CD4-positive, alpha-beta T cell treated with Interleukin-10 for 1 hour (primary cell): ENCODE results near the gene GGACT.
A peak's percentile ranks its signal among the peaks of the same experiment; 100 is the strongest.

ENCODE experiments used
- DNase-seq: peaks from one replicate; pipeline ENCODE4 v3.0.0-alpha.2; 2020

GGACT gene

DNA sequence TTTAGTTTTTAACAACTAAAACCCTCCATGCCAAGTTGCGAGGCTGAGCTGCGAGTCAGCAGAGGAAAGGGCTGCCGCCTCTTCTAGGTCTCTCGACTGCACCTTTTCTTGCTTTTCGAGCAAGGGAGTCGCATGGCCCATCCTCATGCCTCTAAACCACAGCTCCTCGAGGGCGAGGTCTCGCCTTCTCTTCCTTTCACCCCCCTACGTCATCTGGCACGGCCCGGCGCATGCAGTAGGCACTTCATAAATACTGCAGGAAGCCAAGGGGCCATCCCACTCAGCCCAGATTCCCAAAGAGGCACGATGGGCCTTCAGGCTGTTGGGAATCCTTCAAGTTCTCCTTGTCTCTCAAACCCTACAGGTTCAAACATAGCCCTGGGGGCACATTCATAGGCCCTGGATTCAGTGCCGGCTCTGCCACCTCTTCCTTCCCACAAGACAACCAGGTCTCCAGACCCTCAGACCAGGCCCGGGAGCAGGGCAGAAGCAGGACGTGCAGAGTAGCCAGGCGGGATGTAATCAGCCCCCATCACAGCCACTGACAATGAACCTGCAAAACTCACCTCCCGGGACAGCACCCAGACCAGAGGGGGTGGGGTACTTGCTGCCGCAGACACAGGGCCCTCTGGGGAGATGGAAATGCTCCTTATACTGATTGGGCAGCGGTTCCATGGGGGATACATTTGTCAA is 41.7 kb downstream of the GGACT start:
- no peak for DNase-seq

DNA sequence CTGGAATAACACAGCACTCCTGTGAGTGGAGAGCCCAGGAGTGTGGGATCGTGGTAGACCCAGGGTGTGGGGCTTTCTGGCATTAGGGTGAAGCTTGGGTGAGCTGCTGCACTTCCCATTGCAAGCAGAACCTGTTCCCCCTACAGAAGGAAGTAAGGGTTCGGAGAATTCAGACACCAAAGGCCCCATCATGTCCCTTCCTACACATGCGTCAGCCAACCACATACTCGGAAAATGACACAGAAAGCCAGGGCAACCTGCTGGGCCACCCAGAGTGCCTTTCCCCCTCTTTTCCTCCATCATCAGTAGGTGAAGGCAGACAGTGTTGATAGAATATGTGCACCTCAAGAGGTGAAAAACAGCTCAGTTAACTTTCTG is 42.9 kb downstream of the GGACT start:
- no peak for DNase-seq

DNA sequence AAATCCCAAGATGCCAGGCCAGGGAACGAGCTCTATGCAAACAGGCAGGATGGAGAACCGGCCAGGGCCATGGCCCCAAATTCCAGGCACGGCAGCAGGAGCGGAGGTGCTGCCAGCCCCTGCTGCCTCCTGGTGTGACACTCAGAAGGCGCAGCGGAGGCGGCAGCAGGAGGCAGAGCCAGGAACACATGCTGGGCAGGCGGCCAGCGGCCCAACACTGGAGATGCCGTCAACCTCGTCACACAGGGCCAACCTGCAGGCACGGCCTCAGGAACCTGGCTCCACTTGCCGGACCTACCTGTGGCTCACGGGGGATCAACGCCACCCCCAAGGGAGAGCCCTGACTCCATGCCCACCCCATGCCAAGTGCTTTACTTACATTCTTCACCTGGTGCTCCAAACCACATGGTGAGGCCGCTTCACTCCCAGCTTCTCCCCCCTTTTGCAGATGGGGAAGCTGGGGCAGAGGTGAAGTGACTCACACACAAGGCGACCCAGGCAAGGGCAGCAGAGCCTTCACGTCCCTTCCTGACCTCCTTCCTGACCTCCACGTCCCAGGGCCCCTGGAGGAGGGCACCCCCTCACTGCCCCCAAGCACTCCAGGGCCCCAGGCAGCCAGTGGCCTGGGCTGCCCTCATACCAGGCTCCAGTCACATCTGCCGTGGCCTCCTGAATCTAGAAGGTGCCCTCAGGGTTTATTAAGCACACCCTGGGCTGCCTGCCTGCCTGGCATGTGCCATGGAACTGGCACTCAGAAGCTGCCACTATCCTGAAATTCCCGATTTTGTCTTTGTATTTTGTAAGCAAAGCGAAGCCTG is 43.5 kb downstream of the GGACT start:
- no peak for DNase-seq

DNA sequence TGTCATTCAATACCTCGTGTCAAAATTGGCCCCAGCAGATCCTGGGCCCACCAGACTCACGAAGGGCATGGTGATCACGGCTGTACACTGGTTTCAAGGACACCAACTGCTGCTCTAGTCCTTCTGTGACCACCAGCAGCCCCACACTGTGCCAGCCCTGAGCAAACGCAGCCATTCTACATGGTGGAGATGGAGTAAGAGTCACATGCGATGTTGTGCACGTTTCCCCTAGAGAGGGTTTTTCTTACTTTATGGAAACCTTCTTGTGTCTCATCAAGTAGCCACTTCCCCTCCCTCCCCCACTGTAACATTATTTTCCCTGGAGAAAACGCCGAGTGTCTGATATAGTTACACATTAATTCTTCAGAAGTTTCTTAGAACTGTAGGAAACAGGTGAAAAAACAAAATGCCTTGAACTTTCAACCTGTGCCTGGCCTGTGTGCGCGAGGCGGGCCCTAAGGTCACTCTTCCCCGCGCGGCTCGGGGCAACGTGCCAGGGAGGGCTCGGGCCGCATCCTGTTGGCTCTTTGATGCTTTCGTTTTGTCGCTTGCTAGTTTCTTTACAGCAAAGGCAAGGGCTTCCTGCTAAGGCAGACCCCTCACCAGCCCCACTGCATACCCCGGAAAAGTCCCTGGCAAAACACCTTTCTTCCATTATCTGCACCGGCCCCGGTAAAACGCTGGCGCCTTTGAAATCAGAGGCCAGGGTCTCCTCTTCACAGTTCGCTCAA is 44.6 kb downstream of the GGACT start:
- DNase-seq: no peak

DNA sequence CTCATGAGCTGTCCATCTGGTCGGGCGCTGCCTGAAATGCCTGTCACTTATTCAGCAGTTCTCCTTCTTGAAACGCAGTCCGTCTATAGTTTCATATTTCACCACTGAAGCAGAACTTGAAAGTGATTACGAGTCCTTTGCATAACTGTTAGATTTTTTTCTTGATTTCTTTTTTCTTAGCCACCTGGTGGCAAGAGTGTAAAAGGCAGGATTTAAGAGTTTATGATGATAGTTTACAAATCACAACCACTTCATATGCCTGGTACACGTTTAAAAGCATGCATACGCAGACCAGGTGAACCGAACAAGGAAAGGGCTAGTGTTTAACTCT is 45.8 kb downstream of the GGACT start:
- peak; percentile 51 for DNase-seq

DNA sequence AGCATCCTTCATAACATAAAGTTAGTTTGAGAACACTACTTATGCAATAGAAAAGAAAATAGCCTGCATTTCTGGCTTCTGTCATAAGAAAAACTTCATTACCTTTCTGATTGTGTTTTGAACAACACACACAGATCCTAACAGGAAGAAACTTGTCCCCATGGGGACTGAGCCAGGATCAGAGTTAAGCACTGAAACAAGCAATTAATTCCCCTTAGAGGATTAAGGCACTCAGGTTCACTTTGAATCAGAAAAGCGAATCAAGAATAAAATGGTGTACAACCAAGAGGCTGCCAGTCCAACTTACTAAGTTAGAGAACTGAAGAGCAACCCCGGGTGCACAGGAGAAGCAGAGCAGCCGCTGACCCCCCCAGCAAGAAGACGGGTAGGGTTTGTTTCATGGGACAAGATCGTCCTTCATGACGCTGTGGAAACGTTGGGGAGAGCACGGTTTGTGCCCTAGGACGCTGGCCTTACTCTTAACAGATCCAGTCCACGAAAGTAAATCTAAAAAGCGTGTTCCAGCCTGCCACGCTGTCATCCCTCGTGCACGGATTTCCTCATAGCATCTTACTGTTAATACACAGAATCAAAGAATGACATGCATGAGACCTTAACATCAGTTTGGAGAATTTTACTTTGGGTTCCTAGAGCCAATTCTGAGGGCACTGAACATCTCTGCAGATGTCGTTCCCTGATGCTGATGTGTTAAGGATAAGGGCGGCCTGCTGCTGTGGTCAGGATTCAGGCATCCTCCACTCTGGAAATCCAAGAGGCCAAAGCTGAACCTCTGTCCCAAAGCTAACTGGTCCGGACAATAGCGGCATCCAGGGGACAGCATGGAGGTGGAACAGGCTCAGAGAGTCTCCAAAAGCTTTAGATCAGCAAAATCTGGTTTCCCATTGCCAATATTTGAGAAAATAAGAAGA is 46.4 kb downstream of the GGACT start:
- DNase-seq: no peak

DNA sequence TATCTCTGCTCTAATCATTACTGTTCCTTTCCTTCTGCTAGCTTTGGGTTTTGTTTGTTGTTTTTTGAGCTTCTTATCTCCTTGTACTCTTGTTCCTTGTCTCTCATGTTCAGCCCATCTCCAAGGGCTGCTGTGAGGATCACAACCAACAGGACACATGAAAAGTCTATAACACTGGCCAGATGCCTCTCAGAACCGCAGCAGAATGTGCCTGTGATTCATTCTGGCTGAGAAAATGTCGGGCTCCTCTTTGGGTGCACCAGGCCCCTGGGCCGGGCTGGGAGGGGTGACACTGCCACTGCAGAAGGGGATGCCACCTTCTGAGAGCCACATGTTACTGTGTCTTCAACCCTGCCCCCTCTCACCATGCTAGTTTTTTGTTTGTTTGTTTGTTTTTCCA is 48.0 kb downstream of the GGACT start:
- no peak for DNase-seq

DNA sequence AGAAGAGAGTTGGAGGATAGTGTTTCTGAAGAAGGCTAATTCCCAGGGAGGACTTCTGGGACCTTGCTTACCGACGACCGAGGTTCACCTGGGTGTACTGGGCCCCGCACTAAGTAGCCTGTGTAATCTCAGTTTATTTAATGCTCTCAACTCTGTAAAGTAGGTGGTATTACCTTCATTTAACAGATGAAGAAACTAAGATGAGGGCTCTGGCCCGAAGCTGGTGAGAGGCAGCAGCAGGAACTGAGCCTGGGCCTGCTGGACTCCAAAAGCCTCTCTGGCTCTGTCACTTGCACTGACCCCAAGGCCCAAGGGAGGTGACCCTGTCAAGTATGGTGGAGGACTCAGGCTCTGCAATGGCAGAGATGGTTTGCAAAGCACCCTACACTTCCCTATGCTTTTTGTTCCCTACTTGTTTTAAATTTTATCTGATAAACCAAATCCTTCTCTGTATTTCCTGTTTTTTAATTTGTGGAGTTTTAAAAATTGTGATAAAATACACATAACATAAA is 50.6 kb downstream of the GGACT start:
- DNase-seq: no peak

DNA sequence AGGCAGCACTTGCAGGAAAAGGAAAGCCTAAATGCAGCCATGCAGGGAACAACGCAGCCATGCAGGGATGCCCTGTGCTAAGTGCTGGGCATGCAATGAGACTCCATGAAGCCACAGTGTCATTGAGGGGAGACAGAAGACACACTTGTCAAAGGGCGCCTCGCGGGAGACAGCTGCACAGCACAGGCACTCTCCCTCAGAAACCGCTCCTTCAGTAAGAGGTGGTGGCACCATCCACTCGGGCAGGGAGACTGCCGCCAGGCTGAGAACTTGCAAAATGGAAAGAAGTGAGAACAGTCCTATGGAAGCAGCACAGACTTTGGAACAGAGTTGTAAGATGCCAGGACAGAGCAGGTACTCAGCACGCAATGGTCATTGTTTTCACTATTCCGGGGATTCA is 51.1 kb downstream of the GGACT start:
- no peak for DNase-seq

DNA sequence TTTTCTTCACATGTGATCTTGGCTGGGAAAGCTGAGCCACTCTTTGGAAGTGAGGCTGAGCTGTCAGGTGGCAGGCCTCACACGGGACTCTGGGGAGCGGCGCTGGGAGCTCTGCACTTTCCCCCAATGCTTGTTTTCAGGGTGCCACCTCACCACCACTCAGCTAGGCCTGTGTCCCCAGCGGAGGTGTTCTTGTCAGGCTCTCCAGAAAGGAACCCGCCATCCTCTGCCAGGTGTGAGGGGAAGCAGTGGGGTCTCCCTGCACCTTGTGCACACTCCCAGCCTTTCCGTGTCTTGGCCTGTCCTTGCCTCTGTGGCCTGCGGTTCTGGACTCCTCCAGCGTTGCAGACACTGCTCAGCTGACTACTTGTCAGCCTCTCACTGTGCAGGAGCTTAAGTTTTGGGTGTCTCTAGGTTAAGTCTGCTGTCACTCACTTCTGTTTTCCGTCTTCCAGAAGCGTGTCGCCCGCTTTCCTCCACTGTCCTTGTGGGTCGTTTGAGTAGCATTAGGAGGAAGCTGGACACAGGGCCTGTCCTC is 51.9 kb downstream of the GGACT start:
- no peak for DNase-seq

DNA sequence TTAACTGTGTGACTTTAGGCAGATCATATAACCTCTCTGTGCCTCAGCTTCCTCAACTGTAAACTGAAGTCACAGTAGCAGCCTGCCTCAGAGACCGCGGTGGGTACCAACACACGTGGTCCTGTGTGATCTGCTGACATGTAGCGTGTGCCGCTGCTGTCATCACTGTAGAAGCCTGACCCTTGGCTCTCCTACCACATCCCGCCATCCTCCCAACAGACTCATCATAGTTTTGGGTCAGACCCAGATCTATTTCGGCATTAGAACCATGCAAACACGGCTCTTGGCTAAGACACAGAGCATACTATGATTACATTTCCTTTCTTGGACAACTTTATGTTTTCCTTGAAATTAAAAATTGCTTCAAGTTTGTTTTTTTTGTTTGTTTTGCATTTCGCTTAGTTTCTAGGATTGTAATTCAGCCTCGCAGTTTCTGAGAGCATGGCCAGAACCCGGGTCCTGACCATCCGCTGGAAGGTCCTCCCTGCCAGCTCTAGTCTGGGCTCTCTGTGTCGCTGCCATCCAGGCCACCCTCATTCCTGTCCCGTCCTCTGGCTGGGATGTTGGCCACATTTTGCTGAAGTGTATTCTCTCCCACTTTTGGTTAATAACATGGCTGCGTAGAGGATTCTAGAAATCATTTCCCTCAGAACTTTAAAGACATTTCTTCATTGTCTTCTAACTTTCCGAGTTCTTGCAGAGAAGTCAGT is 53.0 kb downstream of the GGACT start:
- no peak for DNase-seq

DNA sequence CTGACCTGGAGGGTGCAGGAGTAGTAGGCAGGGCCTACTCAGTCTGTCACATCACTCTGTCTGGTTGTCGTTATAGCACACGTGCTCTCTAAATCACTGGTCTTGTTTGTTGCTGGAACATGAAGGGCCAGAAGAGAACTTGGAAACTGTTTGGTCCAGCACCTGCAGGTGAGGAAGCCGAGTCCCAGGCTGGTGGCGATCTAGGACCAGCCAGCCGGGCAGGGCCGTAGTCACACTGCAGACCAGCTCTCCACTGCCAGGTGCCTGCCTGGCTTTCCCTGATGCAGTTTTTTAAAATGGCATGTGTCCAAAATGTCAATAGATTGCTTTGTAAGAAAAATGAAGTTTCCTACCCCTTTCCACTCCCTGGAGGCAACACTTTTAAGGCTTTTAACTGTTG is 53.7 kb downstream of the GGACT start:
- DNase-seq: no peak

DNA sequence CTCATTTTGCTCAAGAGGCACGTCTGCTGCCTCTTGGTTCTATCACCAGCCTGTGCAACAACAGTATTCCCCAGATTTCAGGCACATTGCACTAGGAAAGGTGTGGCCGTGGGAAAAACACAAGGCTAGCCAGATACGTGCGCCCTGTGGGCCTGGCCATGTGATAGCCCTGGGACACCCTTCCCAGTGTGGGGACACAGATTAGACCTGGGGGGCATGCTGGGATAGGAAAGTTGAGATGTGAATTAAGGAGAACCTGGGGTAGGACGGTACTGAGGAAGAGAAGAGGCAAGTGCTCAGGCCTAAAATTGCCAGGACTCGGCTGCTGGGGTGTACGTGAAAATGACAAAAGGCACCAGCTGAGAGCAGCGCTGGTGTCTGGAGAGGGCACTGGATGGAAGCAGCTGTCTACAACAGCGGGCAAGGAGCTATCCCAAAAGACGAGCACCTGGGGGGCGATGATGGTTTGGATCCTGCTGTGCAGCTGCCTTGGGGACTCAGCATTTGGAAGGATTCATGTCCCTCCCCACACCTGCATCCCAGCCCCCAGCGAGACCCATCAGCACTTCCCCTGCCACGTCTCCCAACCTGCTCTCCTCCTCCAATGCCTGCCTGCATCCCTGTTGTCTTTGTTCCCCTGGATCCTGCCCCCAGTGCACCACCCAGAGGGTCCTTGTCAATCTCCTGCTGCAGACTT is 54.3 kb downstream of the GGACT start:
- DNase-seq: no peak

DNA sequence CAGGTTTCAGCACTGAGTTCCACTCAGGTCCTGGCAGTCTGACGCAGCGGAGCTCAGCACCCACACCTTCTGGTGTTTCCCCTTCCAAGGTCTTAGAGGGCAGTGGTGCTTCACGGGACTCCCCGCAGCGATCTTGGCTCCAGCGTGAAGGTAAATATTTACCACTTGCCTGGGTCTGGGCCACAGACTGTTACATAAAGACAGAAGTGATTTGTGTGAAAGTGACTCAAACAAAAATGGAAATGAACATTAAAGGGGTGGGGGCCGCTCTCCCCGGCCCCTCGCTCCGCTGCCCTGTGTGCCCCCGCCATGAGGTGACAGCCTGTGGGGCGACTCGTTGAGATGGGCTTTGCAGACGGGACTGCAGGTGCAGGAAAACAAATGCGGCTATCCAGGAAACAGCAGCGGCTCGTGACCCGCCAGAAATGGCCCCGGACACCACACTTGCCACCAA is 55.0 kb downstream of the GGACT start:
- DNase-seq: no peak

DNA sequence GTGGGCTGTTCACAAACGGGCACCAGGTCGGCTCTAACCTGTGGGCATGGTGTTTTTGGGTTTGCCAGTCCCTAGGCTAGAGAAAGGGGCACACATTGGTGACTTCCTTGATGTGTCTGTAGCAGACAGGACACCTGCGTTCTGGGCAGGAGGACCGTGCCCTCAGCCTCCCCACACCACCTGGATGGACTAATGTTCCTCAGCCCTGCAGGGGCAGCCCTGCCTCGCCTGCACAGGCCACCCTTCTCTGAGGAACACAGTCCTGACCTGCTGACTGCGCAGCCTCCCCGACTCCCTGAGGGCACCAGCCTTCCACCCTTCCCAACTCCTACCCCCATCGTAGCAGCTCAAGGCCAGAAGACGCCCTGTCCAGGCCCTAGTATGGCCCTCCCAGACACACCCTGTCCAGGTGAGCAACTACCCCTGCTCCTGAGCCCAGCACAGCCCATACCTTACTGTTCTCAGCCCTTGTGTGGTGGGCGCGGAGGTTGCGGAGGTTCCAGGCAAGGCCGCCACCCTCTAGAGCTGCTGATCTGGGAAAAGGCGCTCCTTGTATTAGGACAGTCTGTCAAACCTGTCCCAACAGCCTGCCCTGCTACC is 55.7 kb downstream of the GGACT start:
- DNase-seq: no peak

DNA sequence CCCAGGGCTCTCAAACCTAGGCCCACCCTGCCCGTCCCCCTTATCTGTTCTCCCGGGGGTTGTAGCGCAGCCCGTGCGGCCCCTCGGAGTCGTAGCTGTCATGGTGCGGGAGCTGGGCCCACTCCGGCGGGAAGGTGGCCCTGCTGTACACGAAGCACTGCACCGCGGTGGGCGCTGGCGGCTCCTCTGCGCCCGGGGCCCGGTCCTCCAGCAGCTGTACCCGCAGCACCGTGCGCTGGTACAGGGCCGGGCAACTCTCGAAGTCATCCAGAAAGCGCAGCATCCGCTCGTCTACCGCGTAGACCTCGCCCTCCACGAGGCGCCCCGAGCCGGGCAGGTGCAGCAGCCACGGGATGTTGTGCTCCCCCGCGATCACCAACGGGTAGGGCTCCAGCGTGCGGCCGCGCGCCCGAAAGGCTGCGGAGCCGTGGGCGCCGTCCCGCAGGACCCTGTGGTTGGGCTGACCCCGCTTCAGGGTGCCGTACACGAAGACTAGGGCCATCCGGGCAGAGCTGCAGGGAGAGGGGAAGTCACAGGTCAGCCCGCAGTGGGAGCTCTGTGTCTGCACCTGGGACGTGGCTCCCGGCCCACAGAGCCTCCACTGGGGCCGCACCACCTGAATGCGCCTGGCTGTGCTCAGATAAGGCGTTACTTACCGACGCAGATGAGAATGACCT is 56.4 kb downstream of the GGACT start:
- no peak for DNase-seq

DNA sequence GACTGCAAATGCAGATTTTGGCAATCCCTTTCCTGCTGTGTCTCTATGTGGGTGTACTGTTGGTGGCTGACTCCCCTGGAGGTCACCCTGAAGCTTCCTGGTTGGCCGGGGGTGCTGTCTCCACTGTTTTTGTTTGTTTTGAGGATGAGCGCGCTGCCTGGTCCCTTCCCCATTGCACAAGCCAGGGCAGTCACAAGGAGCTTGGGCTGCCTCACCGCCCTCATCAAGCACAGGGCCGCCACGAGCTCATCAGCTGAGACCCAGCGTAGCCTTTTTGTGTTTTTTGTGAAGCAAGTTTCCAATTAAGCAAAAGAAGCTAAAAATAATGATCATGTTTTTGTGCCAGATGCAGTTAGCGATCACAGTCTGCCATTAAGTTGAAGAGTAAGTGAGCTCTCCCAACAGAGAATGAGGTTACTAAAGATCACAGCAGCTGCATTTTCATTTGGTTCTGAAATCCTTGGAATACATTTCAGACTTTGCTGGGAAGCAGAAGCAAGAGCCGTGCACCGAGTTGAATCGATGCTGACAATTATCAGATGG is 57.8 kb downstream of the GGACT start:
- no peak for DNase-seq

DNA sequence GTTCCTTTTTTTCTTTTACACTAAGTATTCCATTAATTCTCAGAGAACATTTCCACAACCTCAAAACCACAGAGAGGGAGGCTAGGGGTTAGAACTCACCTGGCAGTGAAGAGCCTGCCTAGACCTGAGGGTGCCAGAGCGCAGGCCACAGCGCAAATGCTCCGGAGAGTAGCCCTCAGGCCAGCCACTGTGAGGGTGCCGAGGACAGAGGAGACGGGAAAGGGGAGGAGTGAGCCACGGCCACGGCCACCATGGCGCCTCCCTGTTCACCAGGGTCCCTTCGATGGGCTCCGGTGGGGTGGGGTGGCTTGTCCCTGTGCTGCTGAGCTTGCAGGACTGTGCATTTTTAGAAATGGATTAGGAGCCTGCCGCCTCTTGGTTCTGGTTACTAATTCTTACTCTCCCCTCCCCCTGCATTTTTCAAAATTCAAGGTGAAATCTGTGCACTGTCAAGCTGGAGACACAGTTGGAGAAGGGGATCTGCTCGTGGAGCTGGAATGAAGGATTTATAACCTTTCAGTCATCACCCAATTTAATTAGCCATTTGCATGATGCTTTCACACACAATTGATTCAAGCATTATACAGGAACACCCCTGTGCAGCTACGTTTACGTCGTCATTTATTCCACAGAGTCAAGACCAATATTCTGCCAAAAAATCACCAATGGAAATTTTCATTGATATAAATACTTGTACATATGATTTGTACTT is 58.8 kb downstream of the GGACT start:
- DNase-seq: no peak

DNA sequence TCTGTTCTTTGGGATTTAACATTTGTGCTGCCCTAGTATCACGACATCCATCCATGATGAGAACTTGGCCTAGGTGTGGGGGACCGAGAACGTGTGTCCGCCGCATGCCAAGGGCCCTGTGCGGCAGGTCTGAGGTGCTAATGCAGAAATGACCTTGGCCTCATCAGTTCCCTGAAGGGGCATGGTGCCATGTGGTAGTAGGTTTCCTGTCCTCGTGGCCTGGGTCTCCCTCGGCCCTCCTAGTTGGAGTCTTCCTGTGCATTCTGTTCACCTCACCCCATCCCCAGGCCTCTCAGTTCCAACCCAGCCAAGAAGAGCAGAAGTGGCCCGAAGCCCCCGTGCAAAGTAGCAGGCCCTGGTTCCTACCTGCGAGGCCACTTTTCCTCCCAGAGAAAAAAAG is 59.8 kb downstream of the GGACT start:
- no peak for DNase-seq
